ENCODE data around the gene FLVCR2.
A peak's percentile ranks its signal among the peaks of the same experiment; 100 is the strongest.

FLVCR2 gene

GRCh38 chr14:75602503-75602902, 24.1 kb downstream of the FLVCR2 start:
- H3K9me3 ChIP-seq: no peaks in the 10 kb centered on the region
- H3K4me3 ChIP-seq: no peak overlapping the region
- H3K4me1 ChIP-seq: peaks cover 0 to 4% (median 1%) of the 10 kb centered on the region in 4 donors
- H3K36me3 ChIP-seq: no peaks in the 10 kb centered on the region
- TF ChIP-seq CTCF (IDR thresholded peaks at IDR 0.05): no peak
- intact Hi-C loops (cut with DNase I; ENCODE audit: low total_unique reads): no loop called here
- DNase-seq: no peak
- H3K27ac ChIP-seq: no peak overlapping the region
- peaks cover 0 to 3% of the 10 kb centered on the region in 2 donors for H3K27me3 ChIP-seq

GRCh38 chr14:75604979-75605851, 26.8 kb downstream of the FLVCR2 start:
- no peak for TF ChIP-seq CTCF (IDR thresholded peaks at IDR 0.05)
- no peaks in the 10 kb centered on the region for H3K36me3 ChIP-seq
- intact Hi-C loops (cut with DNase I; ENCODE audit: low total_unique reads): no loop called here
- H3K4me3 ChIP-seq: no peak overlapping the region
- peaks cover 0 to 3% of the 10 kb centered on the region in 2 donors for H3K27me3 ChIP-seq
- H3K9me3 ChIP-seq: no peaks in the 10 kb centered on the region
- peaks cover 0 to 10% (median 5%) of the 10 kb centered on the region in 4 donors for H3K4me1 ChIP-seq
- no peak overlapping the region for H3K27ac ChIP-seq
- DNase-seq: peak in 1 of 2 donors; percentile 41

GRCh38 chr14:75605916-75606315, 27.5 kb downstream of the FLVCR2 start:
- H3K27ac ChIP-seq: no peak overlapping the region
- no peak for DNase-seq
- H3K4me1 ChIP-seq: peaks cover 0 to 17% (median 8%) of the 10 kb centered on the region in 4 donors
- H3K9me3 ChIP-seq: no peaks in the 10 kb centered on the region
- H3K27me3 ChIP-seq: peaks cover 0 to 3% of the 10 kb centered on the region in 2 donors
- H3K4me3 ChIP-seq: no peak overlapping the region
- H3K36me3 ChIP-seq: no peaks in the 10 kb centered on the region
- intact Hi-C loops (cut with DNase I; ENCODE audit: low total_unique reads): no loop called here
- no peak for TF ChIP-seq CTCF (IDR thresholded peaks at IDR 0.05)

- DNase-seq: no peak
- no peak for TF ChIP-seq CTCF (IDR thresholded peaks at IDR 0.05)
- no peaks in the 10 kb centered on the region for H3K9me3 ChIP-seq
- intact Hi-C loops (cut with DNase I; ENCODE audit: low total_unique reads): no loop called here
- no peak overlapping the region for H3K4me3 ChIP-seq
- H3K36me3 ChIP-seq: no peaks in the 10 kb centered on the region
- H3K27me3 ChIP-seq: no peaks in the 10 kb centered on the region
- peaks cover 0 to 17% (median 8%) of the 10 kb centered on the region in 4 donors for H3K4me1 ChIP-seq
- H3K27ac ChIP-seq: no peak overlapping the region
These were observed 28.6 kb downstream of the FLVCR2 start for GRCh38 chr14:75607044-75607443.

- DNase-seq: no peak
- H3K36me3 ChIP-seq: no peaks in the 10 kb centered on the region
- TF ChIP-seq CTCF (IDR thresholded peaks at IDR 0.05): no peak
- intact Hi-C loops (cut with DNase I; ENCODE audit: low total_unique reads): no loop called here
- H3K27ac ChIP-seq: no peak overlapping the region
- H3K9me3 ChIP-seq: no peaks in the 10 kb centered on the region
- H3K27me3 ChIP-seq: no peaks in the 10 kb centered on the region
- H3K4me1 ChIP-seq: peaks cover 0 to 17% (median 8%) of the 10 kb centered on the region in 4 donors
- H3K4me3 ChIP-seq: no peak overlapping the region
These were observed 29.6 kb downstream of the FLVCR2 start for GRCh38 chr14:75607842-75608640.
